Gastroesophageal sphincter (tissue), 3 donors: ENCODE data around the gene KRT82.

Source experiments
- CTCF ChIP-seq, 4 experiments: fragments of 200-600 bp in 2 of 4; fragments of 450-650 bp in 2 of 4; sonication (generic) in 1 of 4; IDR thresholded peaks; one replicate each; pipeline ENCODE4 v1.5.1; 2017 to 2019; ENCODE audit warnings: antibody characterized with exemption in 4 of 4, mild to moderate bottlenecking in 2 of 4, moderate library complexity in 2 of 4
- POLR2AphosphoS5 ChIP-seq: sonication (generic); formaldehyde crosslinking; IDR thresholded peaks from one replicate; pipeline ENCODE4 v1.6.1; 2017; ENCODE audit warnings: antibody characterized with exemption

DNA sequence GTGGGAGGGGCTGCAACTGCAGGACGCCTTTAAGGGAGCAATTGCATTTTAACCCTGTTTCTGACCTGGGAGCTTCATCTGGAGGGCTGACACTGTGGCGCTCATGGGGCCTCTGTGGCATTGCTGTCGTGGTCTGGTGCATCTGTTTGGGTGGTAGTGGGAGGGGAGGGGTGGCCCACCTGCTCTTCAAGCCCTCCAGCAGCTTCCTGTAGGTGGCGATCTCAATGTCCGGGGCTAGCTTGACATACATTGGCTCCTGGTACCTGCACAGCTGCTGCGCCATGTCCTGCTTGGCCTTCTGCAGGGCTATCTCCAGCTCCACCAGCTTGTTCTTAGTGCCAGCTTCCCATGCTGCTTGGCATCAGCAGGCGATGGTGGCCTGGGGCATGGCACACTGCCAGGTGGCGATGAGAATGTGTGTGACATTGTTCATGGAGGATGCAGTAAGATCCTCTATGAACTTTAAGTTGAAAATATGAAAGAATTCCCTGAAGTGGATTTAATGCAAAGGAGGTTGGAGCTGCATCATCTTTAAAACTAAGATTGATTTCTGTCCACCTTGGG, 7.7 kb upstream of the KRT82 start:
- TF ChIP-seq CTCF (IDR thresholded peaks at IDR 0.05), result no peak
- TF ChIP-seq POLR2AphosphoS5, result no peak
